Fibroblast of villous mesenchyme (primary cell): ENCODE results near the gene ZBTB9. TPM values are rescaled to one million over a fixed set of nuclear protein-coding genes. Genes with fewer than 3 reads are reported as not detected.

Experiments
- DNase-seq: peaks from one replicate; pipeline ENCODE4 v3.0.0-alpha.2; 2010; ENCODE audit warnings: low read depth
- H3K4me3 ChIP-seq: 2 replicates; pipeline ENCODE4 v1.5.1; 2011; ENCODE audit warnings: low read depth, mild to moderate bottlenecking, low read length
- total RNA-seq: library from RNA; depleted of rRNA; stranded (reverse); fragments of >200 nt; gene quantifications from 2 replicates; pipeline ENCODE4 v1.2.3, GENCODE V29; 2012
- TF ChIP-seq, protein P1 (sequence below): IDR thresholded peaks from 2 replicates; pipeline ENCODE4 v1.5.1; 2012; ENCODE audit warnings: low read depth, mild to moderate bottlenecking, low read length; ENCODE audit not compliant: insufficient read depth

Gene ZBTB9
- total RNA-seq, 1 donor, result 4.7 TPM

DNA sequence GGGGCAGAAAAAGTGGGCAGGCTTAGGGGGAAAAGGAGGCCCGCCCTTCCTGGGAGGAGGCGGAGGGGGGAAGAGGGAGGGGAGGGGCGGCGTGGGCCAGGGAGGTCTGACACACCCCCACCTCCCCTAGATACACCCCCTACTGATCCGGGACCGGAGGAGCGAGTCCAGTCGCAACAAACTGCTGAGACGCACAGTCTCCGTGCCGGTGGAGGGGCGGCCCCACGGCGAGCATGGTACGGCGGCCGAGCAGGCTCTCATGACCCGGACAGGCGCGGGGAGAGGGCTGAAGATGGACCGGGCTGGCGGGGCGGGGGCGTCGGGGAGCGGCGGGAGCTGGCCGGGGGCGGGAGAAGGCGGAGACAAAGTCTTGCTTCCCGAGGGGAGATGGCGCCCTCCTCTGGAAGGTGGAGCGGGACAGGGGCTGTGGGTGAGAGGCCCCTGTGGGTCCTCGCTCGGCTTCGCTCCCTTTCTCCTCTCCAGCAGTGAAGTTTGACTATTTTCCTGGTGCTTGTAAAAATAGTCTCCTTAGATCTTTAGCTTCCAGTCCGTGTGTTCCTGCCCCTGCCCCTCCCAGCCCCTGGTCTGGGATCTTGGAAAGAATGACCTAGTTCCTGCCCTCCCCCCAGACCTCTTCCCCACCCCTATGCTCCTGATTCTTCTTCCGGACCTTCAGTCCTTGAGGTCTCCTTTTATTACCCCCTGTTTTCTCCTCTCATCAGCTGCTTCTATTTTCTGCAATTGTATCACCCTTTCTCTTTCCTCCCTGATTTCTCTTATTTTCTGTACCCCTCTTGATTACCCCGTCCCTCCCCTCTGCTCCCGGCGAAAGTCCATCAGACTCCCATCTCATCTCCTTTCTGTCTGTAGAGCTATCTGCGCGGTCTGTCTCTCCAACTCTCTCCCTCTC lies 28.5 kb upstream of the ZBTB9 start:
- TF ChIP-seq, protein P1, sequence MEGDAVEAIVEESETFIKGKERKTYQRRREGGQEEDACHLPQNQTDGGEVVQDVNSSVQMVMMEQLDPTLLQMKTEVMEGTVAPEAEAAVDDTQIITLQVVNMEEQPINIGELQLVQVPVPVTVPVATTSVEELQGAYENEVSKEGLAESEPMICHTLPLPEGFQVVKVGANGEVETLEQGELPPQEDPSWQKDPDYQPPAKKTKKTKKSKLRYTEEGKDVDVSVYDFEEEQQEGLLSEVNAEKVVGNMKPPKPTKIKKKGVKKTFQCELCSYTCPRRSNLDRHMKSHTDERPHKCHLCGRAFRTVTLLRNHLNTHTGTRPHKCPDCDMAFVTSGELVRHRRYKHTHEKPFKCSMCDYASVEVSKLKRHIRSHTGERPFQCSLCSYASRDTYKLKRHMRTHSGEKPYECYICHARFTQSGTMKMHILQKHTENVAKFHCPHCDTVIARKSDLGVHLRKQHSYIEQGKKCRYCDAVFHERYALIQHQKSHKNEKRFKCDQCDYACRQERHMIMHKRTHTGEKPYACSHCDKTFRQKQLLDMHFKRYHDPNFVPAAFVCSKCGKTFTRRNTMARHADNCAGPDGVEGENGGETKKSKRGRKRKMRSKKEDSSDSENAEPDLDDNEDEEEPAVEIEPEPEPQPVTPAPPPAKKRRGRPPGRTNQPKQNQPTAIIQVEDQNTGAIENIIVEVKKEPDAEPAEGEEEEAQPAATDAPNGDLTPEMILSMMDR, result peak; percentile 59
- peak; percentile 88 for DNase-seq
- peak overlapping the region; percentile 79 for H3K4me3 ChIP-seq

DNA sequence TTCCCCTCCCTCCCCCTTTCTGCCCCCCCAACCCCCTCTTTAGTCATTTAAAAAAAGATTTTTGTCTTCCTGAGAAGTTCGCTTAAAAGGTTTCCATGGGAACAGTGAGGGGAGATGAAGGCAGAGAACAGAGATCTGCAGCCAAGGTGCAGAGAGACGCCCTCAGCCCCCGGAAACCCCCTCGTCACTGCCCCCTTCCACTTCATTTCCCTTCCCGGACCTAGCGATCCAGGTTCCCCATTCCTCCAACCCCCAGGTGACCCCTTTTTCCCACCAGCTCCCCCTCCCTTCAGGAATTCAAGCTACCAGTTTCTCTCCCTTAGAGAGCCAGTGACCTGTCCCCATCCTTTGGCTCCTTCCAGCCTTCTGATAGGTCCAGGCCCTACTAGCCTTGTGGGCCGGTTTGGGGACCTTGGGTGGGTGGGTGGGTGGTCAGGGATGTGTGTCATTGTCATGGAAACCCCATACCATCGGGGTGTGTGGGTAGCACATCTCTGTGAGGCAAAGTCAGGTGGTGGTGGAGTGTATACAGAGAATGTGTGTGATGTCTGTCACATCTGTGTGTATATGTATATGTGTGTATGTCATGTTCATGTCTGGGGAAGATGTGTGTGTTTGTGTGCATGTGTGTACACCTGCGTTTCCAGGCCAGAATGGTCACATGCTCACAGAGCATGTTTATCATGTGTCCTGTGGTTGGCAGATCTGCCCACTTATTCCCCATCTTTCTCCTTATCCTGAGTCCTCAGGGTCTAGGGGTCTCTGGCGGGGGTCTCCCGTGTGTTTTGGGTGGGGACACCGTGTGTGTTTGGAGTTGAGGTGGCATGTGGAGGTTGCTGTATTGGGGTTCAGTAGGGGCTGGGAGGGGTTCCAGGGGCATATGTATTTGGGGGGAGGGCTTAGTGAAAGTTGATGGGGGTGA lies 27.5 kb upstream of the ZBTB9 start:
- peak overlapping the region; percentile 79 for H3K4me3 ChIP-seq
- TF ChIP-seq, protein P1, result no peak
- DNase-seq, result no peak

DNA sequence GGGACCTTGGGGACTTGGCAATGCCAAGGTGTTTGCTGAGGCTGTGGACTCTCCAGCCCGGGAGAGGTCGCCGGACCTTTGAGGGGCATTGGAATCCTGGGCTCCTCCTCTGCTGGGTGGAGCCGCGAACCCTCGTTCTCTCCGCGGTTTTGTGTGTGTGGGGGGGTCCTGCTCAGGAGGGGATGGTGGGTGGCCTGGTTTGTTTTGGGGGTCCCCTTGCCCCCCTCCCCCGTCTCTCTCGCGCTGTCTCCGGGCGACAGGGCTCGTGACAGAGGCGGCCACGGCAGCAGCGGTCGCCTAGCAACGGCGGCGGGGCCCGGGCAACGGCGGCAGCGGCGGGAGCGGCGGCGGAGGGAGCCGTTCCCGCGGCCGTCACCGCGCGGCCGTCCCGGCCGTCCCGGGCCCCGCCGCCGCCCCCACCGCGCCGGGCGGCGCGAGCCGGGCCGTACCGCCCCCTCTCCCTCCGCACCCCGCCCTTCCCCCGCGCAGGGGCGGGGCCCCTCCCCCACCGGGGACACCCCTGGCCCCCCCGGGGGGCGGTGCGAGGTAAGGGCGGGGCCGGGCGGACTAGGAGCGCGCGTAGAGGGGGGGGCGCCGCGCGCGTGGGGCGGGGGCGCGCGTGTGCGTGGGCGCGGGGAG lies 26.7 kb upstream of the ZBTB9 start:
- TF ChIP-seq, protein P1, result peak; percentile 9
- peak overlapping the region; percentile 79 for H3K4me3 ChIP-seq
- DNase-seq, result peak; percentile 22

DNA sequence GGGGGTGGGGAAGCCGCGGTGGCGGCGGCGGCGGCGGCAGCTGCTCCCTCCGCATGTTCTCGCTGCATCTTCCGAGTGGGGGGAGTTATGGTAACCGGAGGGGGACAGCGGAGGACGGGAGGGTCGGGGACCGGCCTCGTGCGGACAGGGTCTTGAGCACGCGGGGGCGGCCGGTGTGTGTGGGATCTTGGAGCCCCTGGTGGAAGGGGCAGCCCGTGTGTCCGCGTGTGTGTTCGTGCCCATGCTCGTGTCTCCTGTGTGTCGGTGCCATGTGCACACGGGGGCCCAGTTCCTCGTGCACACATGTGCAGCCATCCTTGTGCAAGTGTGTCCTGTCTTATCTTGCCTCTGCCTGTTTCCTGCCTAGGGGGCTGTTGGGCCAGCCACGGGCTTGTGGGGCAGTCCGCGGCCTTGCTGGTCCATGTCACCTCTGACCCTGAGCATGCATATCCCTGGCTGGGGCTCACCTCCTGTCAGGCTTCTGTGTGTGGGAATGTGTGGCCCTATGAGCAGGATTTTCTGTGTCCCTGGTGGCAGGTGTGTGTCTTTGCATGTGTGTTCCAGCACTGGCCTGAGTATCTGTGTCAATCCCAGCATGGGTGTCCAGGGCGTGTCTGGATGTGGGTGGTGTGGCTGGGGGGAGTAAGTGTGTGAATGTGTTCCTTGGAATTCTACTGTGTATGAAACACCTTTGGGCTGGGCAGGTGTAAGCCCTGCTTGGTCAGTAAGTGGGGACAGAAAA lies 26.0 kb upstream of the ZBTB9 start:
- H3K4me3 ChIP-seq, result peak overlapping the region; percentile 79
- DNase-seq, result no peak
- TF ChIP-seq, protein P1, result peak; percentile 35

DNA sequence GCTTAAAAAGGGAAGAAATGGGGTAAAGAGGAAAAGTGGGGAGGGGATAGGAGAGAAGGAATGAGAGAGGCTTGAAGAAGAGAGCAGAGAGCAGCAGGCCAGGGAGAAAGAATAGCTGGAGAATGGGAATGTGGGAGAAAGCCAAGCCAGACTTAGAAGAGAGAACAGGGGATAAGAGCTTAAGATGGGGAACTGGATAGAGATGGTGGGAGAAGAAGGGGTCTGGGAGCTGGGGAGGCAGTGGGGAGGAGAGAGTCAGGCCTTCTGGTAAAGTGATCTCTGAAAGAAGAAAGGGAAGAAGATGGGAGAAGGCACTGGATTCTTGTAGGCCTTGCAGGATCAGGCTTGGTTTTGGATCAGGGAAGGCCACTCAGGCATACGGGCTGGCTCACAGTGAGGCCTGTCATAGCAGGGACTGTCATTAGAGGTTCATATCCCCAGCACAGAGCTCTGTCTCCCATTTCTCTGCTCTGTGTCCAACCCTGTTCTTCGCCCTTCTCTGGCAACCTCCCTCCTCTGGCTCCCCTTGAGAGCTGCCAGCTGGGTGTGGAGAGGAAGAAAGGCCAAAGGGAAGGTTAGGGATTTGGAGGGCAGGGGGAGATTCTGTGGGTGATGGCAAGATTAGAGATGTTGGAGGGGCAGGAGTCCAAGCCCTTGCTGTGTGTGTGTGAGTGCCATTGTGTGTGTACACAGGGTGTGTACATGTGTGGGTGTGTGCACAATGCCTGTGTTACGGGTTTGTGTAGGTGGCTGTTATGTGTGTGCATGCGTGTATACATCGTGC lies 25.2 kb upstream of the ZBTB9 start:
- no peak for DNase-seq
- TF ChIP-seq, protein P1, result no peak
- H3K4me3 ChIP-seq, result no peak overlapping the region
